GM19455 (cell line): ENCODE measurements around the gene TGFBR3.
A peak's percentile ranks its signal among the peaks of the same experiment; 100 is the strongest.

Experiments used
- ATAC-seq: cut with Tn5 transposase; IDR thresholded peaks from one replicate; pipeline ENCODE4 v1.9.1; 2021; ENCODE audit not compliant: unreplicated experiment

The TGFBR3 gene

GRCh38 chr1:91764471-91765115 lies 121.4 kb downstream of the TGFBR3 start:
- ATAC-seq, result no peak

GRCh38 chr1:91763252-91763651 lies 122.7 kb downstream of the TGFBR3 start:
- ATAC-seq, result no peak

- ATAC-seq, result no peak
Measured at GRCh38 chr1:91761295-91761721, 124.6 kb downstream of the TGFBR3 start.

- ATAC-seq, result no peak
Measured at GRCh38 chr1:91760512-91760911, 125.4 kb downstream of the TGFBR3 start.

DNA sequence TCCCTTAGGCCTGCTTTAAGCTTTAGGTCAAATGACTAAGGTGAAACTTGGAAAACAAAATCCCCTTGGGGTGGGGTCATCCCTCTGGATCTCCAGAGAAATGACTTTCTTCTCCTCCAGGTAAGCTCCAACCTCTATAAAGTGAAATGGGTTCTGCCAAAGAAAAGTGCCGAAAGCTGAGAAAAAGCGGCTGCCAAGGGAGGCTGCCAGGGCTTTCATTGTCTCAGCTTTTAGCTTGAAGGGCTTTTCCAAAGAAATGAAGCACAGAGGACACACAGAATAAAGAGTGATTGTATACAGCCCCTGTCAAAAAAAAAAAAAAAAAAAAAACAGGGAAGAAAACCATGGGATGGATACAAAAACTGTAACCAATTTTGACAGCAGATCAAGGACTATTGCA lies 126.9 kb downstream of the TGFBR3 start:
- ATAC-seq, result no peak

DNA sequence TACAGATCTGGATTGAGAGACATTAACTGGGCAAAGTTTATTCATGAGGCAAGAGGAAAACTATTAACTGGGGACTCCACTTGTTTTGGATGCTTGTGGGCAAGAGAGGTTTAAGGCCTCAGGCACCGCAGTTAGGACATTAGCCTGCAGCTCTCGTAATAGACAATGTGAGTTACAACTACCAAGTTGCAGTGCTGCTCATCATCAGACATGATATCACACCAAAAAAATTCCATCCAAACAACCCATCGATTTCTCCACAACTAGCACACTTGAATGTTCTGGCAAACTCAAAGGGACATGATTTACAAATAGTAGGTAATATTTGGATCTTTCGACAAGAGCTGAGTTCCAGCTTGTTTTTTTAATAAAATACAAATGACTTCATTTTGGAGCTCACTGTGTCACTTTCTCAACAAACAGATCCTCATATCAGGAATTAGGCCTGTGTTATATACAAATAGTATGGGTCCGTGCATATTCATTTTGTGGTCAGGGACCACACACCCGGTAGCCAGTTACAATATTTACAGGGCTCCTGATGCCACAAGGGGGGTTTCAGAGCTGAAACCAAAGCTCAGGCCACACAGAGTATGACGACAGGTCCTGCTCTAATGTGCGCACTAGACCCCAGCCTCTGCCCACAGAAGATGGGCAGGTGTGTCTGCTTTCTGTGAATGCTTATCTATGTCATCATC lies 128.0 kb downstream of the TGFBR3 start:
- ATAC-seq, result no peak

DNA sequence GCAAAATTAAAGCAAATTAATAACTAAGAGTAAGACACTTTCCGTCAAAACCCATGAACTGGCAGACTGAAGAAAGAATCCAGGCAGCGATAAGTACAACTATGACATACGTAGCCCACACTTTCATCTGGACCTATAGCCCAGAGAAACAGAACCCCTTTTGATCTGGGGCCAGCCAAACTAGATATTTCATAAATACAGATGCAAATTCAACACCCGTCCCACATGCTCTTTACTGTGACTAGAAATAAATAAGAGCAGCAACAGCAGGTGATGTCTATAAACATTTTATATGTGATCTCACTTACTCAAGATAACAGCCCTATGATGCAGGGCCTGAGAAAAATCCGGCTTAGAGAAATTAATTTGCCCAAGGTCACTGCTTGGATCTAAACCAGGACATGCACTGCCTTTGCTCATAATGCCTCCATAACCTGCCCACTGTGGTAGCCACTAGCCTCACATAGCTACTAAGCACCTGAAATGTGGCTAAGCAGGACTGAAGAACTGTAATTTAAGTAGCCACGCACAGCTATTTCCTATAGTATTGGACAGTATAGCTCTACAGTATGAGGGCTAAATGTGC lies 130.2 kb downstream of the TGFBR3 start:
- ATAC-seq, result no peak

DNA sequence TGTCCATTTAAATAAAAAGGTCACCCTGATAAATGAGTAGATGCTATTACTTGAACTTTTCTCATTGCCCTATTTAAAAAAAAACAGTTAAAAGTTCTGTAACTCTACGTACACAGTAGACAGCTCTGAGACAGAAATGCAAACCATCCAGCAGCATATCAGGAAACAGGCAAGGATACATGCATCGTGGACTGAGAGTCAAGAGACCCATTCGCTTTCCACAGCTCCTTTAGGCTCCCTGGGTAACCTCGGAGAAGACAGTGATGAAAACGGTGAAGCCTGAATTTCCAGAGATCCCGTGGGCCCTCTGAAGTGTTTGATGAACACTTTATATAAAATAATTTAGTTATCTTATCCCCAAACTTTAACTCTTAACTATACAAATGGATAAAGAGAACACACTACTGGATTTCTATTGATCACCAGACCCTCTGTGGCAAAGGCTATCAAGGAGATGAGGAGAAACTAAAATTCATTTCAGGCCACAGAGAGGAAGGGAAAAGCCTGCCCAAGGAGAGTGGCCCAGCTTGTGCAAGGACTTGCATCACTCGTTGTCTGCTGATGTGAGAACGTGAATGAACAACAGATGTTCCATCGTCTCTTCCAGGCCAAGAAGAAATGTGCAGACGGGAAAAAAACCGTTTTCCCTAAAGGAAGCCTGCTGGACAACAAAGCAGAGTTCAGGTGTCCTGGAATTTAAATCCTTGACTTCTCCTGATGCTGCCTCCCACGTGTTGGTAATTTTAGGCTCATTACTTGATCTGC lies 131.0 kb downstream of the TGFBR3 start:
- no peak for ATAC-seq

- peak; percentile 55 for ATAC-seq
Measured at GRCh38 chr1:91754348-91754747, 131.6 kb downstream of the TGFBR3 start.

GRCh38 chr1:91753878-91754277 lies 132.1 kb downstream of the TGFBR3 start:
- no peak for ATAC-seq

DNA sequence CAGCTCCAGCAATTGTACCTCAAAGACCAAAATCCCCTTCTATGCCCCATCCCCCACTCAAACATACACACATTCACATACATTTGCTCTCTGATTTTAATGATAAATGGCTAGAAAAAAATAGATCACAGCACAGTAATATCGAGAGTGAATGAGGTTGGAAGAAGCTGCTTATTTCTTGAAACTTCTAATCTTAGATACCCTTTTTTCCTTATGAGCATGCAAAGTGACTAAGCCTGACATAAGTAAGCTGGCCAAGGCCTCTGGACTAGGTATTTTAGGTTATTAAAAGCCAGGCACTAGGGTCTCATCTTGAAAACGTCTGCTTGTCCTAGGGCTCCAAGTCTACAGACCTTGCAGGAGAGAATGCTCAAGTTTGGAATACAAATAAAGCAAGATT lies 133.6 kb downstream of the TGFBR3 start:
- ATAC-seq, result peak; percentile 47

DNA sequence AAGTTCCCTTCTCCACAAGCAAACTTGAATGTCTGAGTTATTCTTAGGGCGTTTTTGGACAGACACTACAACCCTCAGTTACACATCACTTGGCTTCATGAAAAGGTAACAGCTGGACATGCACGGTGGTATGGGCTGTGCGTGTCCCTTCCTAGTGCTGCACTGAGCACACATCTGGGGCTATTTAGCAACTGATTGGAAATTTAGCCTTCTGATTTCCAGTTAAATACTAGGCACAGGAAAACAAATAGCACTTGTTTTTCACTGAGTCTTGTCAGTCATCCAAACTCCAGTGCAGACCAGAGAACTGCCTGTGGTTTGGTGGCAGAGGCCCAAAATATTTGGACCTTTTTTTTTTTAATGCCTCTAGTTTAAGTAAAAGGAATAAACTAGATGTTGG lies 134.7 kb downstream of the TGFBR3 start:
- no peak for ATAC-seq

GRCh38 chr1:91750398-91750996 lies 135.5 kb downstream of the TGFBR3 start:
- ATAC-seq, result no peak

DNA sequence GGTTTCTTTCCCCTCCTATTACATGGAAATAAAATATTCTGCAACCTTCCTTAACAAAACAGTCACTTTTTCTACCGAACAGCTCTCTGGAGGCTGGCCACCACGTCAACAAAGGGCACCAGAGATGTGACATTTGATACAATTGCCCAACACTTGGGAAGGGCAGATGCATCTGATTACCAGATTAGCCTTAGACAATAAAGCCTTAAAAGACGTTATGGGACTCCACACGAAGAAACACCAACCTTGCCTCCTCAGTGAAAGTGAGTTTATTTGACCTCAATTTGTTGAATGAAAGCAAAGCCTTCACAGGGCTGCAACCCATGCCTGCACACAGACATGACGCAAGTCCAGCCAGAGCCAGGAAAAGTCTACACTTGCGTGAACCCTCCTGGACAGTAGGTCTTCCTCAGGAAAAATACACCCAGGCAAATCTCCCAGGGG lies 136.1 kb downstream of the TGFBR3 start:
- ATAC-seq, result no peak

DNA sequence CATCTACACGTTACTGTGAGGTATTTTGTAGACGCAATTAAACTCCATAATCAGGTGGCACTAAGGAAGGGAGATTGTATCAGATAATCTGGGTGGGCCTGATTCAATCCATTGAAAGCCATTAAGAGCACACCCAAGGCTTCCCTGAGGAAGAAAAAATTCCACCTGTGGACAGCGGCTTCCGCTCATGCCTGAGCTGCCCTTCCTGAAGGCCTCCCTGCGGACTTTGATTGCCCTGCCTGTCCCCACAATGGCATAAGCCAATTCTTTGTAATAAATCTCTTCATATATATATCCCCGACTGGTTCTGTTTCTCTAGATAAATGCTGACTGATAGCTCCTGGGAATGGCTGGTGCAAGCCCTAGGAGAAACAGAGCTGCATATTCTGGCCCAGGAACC lies 138.3 kb downstream of the TGFBR3 start:
- no peak for ATAC-seq

GRCh38 chr1:91746728-91747338 lies 139.1 kb downstream of the TGFBR3 start:
- ATAC-seq, result no peak

GRCh38 chr1:91745640-91746373 lies 140.1 kb downstream of the TGFBR3 start:
- no peak for ATAC-seq

DNA sequence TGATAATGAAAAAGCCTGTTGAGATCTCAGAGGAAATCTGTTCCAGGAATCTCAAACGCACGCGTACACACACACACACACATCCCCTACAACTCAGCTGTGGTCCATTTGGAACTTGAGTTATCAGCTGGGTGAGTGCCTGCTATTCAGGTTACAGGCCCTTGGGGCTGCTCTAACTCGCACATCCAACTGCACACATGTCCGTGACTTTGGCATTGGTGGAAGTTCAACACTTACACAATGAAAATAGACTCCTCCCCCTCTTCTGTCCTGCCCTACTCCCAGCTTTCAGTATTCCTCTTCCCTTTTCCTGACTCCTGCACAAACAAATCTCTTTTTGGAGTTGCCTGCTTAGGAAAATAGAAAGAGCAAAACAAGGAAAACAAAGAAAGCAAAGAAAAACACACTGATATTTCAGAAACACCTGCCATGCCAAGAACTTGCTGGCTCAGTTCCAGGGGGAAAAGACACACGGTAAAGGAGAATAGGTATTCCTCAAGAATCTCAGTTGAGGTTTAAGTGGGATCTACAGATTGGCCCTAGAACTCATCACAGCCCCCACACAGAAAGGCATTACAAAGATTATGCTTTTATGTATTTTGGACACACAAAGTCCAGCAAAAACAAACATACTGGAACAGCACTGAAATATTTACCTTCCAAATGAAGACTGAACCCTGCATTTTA lies 140.9 kb downstream of the TGFBR3 start:
- ATAC-seq, result no peak

DNA sequence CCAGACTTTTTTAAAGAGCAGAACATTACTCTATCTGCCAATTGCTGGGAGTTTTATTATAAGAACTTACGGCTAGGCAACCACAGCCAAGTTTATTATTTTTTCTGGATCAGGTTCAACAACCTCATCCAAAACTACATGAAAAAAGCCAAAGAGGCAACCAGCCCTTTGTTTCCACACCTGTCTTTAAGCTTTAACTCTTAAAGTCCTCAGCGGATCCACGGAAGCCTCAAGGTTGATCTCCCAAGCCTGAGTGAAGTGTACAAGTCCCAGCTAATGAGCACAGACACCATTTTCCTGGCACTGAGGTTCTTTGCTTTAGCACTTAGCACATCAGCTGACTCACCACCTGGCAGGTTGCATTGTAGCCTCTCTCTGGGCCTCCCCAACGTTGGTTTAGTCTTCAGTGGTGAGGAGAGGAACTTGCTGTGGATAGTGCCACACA lies 143.1 kb downstream of the TGFBR3 start:
- no peak for ATAC-seq
